Keratinocyte (primary cell): ENCODE data around the gene RAP2A.

ENCODE experiments used
- EZH2 ChIP-seq: IDR thresholded peaks from one replicate; pipeline ENCODE4 v1.6.1; 2012; ENCODE audit warnings: inconsistent platforms, mild to moderate bottlenecking, low read length, moderate library complexity
- TF ChIP-seq, protein P1 (sequence below), 3 experiments: IDR thresholded peaks in 1 of 3; conservative IDR thresholded peaks in 1 of 3; optimal IDR thresholded peaks in 1 of 3; 2 replicates in 2 of 3; 3 replicates in 1 of 3; pipeline versions ENCODE3 to v1.5.1; 2011; ENCODE audit warnings: low read length in 3 of 3, mild to moderate bottlenecking in 3 of 3, moderate library complexity in 2 of 3, control low read depth in 1 of 3, inconsistent platforms in 1 of 3; ENCODE audit not compliant: insufficient read depth in 2 of 3; ENCODE audit errors: extremely low read depth in 1 of 3

- TF ChIP-seq, protein P1, sequence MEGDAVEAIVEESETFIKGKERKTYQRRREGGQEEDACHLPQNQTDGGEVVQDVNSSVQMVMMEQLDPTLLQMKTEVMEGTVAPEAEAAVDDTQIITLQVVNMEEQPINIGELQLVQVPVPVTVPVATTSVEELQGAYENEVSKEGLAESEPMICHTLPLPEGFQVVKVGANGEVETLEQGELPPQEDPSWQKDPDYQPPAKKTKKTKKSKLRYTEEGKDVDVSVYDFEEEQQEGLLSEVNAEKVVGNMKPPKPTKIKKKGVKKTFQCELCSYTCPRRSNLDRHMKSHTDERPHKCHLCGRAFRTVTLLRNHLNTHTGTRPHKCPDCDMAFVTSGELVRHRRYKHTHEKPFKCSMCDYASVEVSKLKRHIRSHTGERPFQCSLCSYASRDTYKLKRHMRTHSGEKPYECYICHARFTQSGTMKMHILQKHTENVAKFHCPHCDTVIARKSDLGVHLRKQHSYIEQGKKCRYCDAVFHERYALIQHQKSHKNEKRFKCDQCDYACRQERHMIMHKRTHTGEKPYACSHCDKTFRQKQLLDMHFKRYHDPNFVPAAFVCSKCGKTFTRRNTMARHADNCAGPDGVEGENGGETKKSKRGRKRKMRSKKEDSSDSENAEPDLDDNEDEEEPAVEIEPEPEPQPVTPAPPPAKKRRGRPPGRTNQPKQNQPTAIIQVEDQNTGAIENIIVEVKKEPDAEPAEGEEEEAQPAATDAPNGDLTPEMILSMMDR (optimal IDR thresholded peaks at IDR 0.05 in 1 of 3, IDR thresholded peaks at IDR 0.05 in 1 of 3, conservative IDR thresholded peaks at IDR 0.05 in 1 of 3; ENCODE audit: extremely low read depth in 1 of 3, insufficient read depth in 2 of 3, low read length in 3 of 3): no peak
- no peak for TF ChIP-seq EZH2
Measured at GRCh38 chr13:97432232-97432916, 1.6 kb upstream of the RAP2A start.
